Esophagus squamous epithelium (tissue), 4 donors: ENCODE results near the gene SMAD5.

Source experiments
- CTCF ChIP-seq, 6 experiments: fragments of 450-650 bp in 4 of 6; fragments of 200-600 bp in 2 of 6; sonication (generic) in 2 of 6; IDR thresholded peaks; one replicate each; pipeline ENCODE4 v1.5.1; 2016 to 2019; ENCODE audit warnings: antibody characterized with exemption in 6 of 6, mild to moderate bottlenecking in 4 of 6, moderate library complexity in 4 of 6
- POLR2A ChIP-seq, 4 donors: fragments of 450-650 bp; IDR thresholded peaks; one replicate each; pipeline ENCODE4 v1.6.1; 2017; ENCODE audit warnings: antibody characterized with exemption in 4 of 4, mild to moderate bottlenecking in 4 of 4, moderate library complexity in 3 of 4

- TF ChIP-seq CTCF (IDR thresholded peaks at IDR 0.05) = no peak
- TF ChIP-seq POLR2A (IDR thresholded peaks at IDR 0.05) = no peak
Measured at GRCh38 chr5:136193322-136193935, 60.8 kb downstream of the SMAD5 start.
